Thyroid gland (tissue), 4 donors: Measurements from ENCODE around the gene C10orf90.

Source experiments
- POLR2A ChIP-seq, 2 donors: fragments of 450-650 bp; IDR thresholded peaks; one replicate each; pipeline ENCODE4 v1.6.1; 2017; ENCODE audit warnings: antibody characterized with exemption in 2 of 2, mild to moderate bottlenecking in 2 of 2, moderate library complexity in 1 of 2
- TF ChIP-seq, protein P1 (sequence below), 6 experiments: fragments of 200-600 bp in 3 of 6; fragments of 450-650 bp in 3 of 6; sonication (generic) in 3 of 6; IDR thresholded peaks; one replicate each; pipeline ENCODE4 v1.5.1; 2016 to 2019; ENCODE audit warnings: antibody characterized with exemption in 6 of 6, mild to moderate bottlenecking in 2 of 6, inconsistent platforms in 1 of 6, moderate library complexity in 1 of 6

DNA sequence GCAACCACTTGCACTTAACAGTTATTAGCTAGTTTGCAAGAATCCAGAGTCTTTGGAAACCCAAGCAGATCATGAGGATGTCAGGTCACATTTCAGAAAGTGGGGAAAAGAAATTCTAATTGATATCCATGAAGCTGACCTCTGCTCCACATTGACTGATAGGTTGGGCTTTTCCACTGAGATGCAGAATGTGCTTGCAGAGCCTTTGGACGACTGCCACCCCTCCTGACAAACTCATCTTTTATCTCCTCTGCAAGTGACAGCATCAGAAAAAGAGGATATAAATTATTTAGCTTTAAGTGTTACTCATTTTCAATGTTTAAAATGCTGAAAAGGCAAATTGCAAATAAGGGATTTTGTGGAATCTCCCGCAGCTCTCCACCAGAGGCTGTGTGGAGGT is 75.3 kb downstream of the C10orf90 start:
- TF ChIP-seq POLR2A (IDR thresholded peaks at IDR 0.05) = no peak
- TF ChIP-seq, protein P1, sequence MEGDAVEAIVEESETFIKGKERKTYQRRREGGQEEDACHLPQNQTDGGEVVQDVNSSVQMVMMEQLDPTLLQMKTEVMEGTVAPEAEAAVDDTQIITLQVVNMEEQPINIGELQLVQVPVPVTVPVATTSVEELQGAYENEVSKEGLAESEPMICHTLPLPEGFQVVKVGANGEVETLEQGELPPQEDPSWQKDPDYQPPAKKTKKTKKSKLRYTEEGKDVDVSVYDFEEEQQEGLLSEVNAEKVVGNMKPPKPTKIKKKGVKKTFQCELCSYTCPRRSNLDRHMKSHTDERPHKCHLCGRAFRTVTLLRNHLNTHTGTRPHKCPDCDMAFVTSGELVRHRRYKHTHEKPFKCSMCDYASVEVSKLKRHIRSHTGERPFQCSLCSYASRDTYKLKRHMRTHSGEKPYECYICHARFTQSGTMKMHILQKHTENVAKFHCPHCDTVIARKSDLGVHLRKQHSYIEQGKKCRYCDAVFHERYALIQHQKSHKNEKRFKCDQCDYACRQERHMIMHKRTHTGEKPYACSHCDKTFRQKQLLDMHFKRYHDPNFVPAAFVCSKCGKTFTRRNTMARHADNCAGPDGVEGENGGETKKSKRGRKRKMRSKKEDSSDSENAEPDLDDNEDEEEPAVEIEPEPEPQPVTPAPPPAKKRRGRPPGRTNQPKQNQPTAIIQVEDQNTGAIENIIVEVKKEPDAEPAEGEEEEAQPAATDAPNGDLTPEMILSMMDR (IDR thresholded peaks at IDR 0.05) = no peak
